NOMO-1 treated with dmso at 0.1 percent for 144 hours (cell line): Measurements from ENCODE around the gene GLP2R.

Experiments used
- DNase-seq: peaks from one replicate; lab custom pipeline; 2025; ENCODE audit not compliant: unreplicated experiment; lab: John Stamatoyannopoulos, UW

GLP2R gene

DNA sequence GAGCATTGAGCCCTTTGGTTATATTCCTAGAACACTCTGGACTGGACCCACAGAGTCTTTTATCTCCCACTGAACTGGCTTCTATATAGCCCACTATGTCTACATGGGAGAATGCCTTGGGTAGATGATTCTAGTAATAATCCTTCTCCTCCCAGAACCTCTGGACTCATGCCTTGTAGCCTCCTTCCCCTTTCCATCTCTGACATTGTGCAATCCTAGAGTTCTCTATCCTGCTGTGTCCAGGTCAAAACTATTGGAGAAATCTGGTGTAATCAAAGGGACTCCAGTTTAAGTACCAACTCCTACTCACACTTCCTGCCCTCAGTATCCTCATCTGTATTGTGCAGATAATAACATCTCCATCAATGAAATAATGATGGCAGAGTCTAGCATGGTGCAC, 70.2 kb downstream of the GLP2R start:
- DNase-seq = no peak

- DNase-seq = no peak
Measured at GRCh38 chr17:9897372-9897968, 71.7 kb downstream of the GLP2R start.

GRCh38 chr17:9898812-9899211, 73.1 kb downstream of the GLP2R start:
- no peak for DNase-seq

GRCh38 chr17:9899280-9900043, 73.7 kb downstream of the GLP2R start:
- DNase-seq = no peak

DNA sequence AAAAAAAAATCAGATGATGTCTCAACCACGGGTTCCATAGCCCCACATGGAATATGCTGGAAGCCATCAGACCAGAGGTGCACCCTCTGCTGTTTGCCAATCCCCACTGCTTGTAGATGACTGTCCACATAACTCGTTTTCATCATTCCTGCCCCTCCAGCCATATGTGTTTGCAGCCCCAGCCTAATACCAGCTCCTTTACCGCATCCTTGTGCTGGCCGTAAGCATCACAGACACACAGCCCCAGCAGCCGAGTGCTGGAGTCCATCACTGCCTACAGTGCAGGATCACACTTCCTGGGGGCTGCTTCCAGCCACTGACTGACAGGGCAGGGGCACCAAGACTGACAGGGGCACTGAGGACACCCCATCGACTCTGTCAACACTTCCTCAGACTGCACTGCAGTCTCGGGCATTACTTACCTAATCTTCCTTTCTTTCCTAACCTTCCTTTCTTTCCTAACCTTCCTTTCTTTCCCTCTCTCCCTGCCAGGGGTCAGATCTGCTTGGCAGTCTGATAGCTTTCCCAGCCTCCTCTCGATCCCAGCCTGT, 74.4 kb downstream of the GLP2R start:
- DNase-seq = no peak

- DNase-seq = no peak
Measured at GRCh38 chr17:9900784-9901183, 75.1 kb downstream of the GLP2R start.

DNA sequence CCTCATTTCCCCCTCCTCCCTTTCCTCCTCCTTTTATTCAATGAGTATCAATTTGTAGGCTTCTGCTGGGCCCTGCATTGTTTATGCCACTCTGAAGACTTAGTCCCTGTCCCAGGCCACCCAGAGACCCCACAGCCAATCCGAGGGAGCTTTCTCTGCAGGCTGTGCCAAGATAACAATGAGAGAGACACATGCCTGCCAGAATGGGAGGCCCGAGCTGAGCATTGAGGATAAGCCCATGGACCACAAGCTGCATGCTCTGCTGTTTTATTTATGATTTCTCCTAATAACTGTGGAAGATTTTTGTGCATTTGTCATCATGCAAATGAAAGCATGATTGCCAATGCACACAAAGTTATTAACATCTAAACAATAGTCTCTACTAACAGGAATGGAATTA, 76.4 kb downstream of the GLP2R start:
- DNase-seq = no peak

DNA sequence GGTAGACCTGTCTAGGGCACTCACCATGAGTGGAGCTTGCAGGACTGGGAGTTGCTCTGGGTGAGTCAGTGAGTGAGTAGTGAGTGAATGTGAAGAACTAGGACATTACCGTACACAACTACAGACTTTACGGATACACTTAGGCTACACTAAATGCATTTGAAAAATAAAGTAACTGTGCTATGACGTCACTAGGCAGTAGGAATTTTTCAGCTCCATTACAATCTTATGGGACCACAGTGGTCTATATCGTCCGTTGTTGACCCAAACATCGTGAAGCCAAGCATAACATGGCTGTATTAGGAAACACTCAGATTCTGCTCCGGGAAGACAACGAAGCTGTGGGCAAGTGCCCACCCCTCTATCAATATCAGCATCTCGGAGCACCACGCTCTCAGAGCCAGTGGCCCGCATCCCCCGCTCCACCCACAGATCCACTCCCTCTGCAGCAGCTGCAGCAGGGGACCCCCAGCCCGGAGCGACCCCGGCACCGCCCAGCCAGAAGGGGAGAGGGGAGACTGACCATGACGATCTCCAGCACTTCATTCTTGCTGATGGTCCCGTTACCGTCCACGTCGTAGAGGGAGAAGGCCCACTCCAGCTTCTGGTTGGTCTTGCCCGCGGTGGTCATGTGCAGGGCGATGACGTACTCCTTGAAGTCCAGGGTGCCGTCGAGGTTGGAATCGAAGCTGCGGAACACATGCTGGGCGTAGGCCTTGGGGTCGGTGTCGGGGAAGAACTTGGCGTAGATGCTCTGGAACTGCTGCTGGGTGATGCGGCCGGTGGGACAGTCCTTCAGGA, 78.8 kb downstream of the GLP2R start:
- no peak for DNase-seq

GRCh38 chr17:9905078-9905415, 79.3 kb downstream of the GLP2R start, which contains the start of gene RCVRN:
TSS of gene RCVRN (minus strand) at chr17:9905271. CDS start at chr17:9905180, 91 bp downstream.
- DNase-seq = no peak

- DNase-seq = no peak
Measured at GRCh38 chr17:9905902-9906301, 80.2 kb downstream of the GLP2R start.

DNA sequence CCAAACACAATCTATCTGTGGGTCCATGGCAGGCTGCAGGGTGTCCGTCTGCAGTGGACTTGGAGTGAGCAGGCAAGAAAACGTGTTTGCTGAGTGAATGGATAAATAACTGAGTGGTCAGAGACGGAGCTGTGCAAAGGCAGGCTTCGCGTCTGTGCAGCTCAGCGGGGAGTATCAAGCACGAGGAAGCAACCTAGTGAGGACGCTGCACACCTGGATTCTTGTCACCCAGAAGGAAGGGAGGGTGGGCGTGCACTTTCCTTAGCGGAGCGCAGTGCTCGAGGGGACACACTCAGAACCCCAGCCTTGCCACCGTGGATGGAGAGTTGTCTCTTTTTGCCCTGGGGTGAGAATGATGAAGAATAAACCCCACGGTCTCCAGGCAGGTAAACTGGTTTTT, 80.9 kb downstream of the GLP2R start:
- no peak for DNase-seq

GRCh38 chr17:9907131-9907530, 81.4 kb downstream of the GLP2R start:
- DNase-seq = no peak

DNA sequence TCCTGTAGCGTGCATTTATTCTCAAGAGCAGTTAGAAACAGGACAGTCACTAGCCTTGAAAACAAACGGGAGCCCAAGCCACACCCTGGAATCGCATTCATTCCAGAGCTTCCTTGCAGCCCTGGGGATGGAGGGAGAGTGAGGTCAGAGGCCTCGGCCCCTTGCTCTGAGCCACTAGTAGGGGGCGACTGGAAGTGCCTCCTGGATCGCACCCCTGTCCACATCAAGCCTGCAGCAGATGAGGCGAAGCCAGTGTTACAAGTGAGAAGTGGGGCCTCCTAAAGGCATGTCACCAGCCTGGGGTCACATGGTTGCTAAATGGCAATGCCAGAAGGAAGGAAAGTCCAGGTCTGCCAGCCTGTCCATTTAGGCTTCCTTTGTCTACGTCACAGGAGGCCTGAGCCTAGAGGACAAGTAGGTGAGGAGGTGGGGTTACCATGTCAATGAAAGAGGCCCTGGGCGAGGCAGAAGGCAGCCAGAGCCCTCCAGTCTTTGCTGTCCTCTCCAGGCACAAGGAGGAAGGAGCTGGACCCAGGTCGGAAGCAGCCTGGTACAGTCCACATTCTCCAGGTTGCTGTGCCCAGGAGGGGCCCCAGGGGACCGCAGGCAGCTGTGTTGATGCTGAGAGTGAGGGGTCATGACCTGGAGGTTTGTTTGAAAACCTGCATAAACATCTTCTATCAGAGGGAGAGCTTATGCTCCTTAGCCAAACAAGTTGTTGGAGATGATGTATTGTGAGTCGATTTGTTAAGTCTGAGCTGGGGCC, 82.3 kb downstream of the GLP2R start:
- DNase-seq = no peak

DNA sequence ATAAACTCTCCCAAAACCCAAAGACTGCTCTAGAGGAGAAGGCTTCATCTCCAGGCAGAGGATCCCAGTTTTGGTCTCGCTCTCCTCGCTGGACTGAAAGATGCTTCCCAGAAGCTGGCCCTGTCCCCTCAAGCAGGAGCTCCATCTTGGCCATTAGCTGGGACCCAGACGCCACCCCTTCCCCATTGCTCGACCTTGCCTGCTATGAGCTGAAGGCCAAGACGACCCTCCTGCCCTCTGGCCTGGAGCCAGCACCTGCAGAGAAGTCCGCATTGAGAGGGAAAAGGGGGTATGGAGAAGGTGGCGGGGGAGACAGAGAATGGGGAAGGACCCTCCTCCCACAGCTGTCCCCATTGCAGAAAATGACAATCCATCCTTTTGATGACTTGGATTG, 82.9 kb downstream of the GLP2R start:
- DNase-seq = no peak

DNA sequence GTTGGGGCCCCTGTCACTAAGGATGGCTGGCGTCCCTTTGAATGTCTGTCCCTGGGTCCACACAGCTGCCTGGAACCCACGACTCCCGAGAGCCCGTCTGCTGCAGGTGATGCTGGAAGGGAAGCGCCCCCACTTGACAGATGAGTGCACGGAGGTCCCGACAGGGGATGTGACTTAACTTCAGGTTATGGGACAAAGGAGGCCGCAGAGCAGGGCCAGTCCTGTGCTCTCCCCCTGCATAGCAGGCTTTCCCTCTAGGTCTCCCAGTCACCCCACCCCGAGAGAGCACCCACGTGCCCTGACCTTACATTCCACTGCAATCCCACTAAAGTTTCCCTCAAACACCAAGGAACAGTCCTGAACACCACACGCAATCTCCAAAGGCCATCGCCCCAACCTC, 85.4 kb downstream of the GLP2R start:
- no peak for DNase-seq

DNA sequence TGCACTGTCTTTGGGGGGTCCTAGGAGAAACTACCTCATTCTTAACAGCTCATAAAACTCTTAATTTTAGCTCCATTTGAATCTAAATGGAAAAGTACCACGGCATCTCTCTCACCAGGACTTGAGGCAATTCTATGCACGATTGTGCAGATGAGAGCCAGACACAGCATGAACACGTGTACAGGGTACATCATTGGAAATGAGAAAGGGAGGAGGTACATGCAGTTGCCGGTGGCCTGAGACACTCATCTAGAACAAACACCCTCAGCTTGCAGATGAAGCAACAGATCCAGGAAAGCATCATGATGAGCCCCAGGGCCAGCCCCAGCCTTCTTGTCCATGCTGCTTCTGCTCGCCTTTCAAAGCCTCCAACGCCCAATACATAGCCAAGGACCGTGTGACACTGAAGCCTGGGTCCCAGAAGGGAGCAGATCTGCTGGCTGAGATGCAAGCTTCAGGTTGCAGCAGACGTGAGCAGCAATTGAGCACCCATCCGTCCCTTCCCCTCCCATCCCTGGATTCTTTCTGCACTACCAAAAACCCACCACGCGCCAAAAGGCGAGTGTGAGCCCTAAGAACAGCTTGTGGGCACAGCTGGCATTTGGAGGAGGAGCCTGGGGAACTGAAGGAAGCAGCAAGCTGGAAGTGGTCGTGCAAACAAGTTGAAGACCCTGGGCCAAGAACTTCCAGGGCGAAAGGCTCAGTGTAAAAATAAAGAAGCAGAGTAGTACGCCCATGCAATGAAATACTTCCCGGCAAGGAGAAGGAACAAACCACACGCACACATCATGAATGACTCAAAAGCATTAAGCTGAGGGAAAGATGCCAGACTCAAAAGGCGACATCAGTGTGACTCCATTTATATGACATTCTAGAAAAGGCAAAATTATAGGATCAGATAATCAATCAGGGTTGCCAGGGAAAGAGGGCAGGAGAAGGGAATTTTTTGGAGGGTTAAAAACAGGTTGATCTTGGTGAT, 86.7 kb downstream of the GLP2R start:
- DNase-seq = no peak

GRCh38 chr17:9913476-9913875, 87.8 kb downstream of the GLP2R start:
- DNase-seq = no peak

- DNase-seq = no peak
Measured at GRCh38 chr17:9916108-9916507, 90.4 kb downstream of the GLP2R start.

DNA sequence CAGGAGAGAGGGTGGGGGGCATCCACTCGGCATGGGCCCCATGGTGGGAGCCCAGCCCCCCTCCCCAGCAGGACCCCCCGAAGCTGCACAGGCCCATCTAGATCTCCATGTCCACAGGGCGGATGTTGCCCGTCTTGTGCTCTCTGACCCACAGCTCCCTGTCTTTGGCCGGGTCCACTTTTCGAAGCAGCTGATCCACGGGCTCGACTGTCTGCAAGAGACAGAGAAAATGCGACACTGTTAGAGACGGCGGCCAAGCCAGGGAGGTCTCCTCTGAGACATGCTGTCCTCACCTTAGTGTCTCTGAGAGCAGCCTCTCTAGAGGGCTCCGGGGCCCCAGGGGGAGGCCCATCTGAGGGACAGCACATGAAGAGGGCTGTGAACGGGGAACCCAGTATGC, 91.4 kb downstream of the GLP2R start:
- no peak for DNase-seq

- no peak for DNase-seq
Measured at GRCh38 chr17:9917801-9918200, 92.1 kb downstream of the GLP2R start.
